Hematopoietic multipotent progenitor cell treated with erythropoietin and hydrocortisone succinate and interleukin-3 and kit ligand, for 4 days (in vitro differentiated cells): ENCODE data around the gene ID4.

ENCODE experiments used
- DNase-seq: peaks from one replicate; pipeline ENCODE4 v3.0.0-alpha.2; 2015

The ID4 gene

DNA sequence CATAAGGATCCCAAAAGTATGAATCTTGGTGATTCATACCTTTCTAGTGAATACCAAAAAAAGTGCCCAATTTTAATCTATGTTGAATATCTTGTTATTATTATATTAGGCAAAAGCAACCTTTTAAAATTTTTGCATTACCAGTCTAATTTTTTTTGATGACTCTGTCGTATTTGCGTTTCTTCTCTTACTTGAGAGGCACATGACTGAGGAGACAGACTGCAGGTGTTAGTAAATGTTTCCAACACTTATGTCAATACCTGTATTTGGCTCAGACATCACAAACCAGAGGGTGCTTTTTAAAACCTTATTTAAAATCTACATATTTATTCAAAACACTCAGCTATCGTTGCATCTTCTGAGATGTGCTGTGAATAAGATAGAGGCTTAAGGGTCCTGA is 27.1 kb downstream of the ID4 start:
- DNase-seq: no peak

DNA sequence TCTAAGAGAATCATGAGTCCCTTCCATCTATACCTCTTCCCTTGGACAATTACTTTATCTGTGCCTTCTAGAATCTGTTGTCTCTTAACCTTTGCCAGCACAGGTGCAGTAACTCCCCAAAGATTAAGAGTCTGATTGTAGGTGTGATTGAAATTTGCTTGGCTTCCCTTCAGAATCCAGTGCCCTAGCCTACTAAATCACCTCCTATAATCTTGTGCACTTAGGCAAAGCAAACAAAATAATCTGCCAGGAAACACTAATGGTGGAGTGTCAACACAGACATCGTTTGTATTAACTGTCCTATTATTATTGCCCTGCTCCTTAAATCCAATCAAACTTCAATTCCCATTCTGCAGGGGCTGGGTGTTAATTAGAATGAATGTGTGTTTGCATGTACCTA is 28.0 kb downstream of the ID4 start:
- DNase-seq: no peak

DNA sequence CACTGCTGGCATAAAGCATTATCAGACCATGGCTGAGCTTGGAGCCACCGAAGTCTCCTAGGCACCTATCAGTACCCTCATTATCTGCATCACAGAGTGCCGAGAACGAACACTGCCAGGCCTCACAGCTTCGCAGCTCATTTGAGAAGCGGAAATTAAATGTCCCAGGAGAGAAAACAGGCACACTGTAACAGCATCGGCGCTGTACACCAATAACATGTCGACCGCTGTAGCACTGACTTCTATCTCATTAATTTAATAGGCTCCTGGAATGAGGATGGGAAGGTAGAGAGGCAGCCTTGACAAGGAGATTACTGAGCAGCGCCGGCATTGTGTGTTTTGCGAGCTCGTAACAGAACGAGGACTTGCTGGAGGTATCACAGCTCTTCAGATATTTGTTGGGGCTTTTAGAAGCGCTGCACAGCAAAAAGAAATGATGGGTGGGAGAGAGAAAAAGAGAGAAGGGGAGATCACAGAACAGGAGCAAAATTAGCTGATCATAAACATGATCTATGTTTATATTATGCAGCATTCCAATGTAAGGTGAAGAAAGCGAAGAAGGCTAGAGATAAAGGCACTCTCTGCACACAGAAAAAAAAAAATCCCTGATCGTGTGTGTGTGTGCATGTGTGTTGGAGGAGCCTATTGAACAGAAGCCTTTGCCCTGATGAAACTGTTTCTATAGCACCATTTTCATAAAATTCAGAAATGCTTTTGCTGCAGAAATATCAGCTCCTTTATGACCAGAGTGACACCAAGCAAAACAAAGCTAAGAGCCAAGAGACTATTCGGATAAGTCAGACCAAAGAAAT is 29.2 kb downstream of the ID4 start:
- no peak for DNase-seq

DNA sequence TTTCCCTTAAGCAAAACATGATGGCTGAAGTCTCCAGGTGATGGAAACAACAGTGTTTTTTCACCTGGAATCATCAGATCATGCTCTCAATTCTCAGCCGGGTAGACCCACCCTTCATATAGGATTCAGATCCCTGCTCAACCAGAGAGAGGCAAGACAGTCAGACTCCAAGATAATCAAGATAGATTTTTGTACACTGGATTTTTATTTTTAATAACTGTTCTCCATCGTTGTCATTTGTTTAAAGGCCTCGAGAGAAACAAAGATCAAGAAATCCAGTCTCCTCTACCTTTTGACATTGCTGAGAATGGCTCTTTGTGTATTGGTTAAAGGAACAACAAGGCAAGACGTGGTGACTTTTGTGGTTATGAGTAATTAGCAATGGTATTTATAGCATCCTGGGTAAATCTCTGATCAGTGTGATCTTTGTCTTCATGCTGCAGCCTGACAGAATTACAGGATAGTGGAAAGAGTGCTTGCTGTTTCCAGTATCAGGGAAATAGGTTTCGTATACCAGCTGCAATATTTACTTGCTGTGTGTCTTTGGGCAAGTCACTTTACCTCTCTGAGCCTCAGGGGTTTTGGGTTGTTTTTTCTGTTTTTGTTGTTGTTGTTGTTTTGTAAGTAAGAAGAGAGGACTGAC is 29.9 kb downstream of the ID4 start:
- DNase-seq: no peak

DNA sequence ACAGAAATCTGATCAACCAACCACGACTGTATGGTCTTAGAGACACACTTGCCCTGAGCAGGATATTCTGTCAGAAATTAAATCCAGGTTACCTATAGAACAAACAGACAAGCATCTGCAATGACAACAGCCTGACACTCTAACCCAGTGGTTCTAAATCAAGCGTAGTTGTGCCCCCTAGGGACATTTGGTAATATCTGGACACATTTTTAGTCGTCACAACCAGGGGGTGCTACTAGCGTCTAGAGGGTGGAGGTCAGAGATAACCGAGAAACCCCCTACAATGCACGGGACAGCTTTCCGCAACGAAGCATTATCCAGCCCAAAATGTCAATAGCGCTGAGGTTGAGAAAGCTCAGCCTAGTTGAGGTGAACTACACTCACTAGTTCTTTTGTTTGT is 32.3 kb downstream of the ID4 start:
- DNase-seq: peak; percentile 12

DNA sequence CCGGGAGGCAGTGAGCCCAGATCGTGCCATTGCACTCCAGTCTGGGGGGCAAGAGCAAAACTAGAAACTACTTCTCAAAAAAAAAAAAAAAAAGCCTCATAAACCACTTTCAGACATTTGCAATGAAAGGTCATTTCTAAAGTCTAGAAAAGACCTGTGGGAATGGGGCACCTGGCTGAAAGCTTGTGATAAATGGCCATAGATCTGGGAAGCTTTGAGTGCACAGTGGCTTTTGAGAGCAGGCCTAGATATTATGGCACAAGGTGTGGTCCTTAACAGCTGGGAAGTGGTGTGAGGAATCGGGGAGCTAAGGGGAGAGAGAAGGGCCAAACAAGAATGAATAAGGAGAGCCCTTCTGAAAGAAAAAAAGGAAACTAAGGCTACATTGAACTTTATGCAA is 33.2 kb downstream of the ID4 start:
- no peak for DNase-seq

DNA sequence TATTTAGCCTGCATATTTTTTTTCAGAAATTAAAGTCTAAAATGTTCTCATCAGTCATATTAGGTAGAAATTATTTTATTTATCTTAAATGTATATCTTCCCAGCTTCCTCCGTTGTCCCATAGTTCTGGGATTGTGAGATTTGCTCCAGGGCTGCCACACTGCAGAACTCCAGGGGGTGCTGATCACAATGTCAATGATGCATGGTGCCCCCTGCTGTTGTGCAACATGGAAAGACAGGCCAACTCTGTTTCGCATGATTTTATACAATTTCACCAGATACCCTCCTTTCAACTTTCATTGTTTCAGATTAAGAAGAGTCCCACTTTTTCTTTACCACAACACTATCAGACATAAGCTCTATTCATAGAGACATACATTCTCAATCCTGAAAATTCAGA is 35.9 kb downstream of the ID4 start:
- peak; percentile 22 for DNase-seq

DNA sequence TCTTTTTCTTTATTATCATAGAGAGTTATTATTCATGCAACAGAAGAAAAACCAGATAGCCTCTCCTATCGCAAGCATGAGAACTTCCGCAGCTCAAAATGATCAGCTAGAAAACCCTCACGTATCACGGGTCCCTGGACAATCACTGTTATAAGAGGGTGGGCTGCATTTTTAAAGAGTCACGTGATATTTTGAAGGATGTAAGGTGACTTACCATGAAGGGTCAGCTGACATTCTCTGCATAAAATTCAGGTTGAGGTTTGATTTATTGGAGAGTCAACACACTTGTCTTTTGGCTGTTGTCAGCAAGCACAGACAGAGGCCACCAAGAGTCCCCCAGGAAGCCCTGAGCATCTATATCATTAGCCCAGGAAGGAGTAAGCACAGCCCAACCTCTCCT is 39.5 kb downstream of the ID4 start:
- DNase-seq: no peak

DNA sequence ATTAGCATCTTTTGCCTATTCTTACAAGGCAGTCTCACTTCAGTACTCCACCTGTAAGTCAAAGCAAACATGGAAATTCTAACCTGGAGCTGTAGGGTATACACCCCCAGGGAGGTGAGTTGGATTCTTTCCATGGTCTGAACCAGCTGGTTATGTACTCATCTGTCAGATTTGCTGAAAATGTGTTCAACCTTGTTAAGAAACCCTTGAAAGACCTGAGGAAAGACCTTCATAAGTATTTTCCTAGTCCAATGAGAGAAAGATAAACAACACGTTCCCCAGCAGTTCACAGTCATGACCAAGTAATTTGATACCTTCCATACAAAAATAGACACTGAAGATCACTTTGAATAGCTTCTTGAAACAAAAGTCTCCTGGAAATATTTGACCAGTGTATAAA is 42.5 kb downstream of the ID4 start:
- no peak for DNase-seq

DNA sequence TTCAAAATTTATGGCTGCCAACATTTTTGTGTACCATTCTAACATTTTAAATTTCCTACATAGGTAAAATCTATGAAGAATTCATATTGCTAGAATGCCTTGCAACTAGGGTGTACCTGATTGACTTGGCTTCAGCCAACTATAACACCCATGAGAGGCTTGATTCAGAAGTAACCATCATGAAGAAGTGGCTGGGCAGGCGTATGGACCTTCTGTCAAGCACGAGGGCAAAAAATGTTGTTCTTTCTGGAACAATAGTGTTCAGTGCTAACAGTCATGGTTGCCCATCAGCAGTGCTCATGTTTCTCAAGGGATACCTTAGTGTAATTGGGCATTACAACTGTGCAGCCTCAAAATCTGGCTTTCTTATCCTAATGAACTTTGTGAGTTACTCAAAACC is 42.9 kb downstream of the ID4 start:
- DNase-seq: no peak

DNA sequence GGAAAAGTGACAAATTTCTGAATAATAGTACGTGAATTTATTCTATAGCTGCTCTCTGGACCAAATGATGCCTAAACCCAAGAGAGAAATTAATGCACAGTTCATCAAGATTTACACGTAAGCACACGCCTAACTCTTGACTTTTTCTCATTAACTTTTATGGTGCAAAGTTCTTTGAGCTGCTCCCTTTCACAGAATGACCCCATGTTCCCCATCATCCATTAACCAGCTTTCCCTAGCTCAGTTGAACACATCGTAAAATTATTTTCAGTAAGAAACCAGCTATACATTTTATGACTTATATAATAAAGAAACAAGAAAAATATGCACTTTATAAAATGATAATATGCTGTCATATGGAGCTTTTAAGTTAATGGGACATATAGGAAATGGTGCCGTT is 54.3 kb downstream of the ID4 start:
- DNase-seq: no peak
